SKM-1 (cell line): ENCODE measurements around the gene TEX12.
"Not testable (repeated sequence)": the region's sequence is repeated elsewhere in the genome, so short reads cannot be mapped to it uniquely, and the experiment has no call there.

Experiments used
- DNase-seq: peaks from one replicate; lab custom pipeline; 2025; ENCODE audit not compliant: unreplicated experiment; lab: John Stamatoyannopoulos, UW

TEX12 gene, protein sequence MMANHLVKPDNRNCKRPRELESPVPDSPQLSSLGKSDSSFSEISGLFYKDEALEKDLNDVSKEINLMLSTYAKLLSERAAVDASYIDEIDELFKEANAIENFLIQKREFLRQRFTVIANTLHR

DNA sequence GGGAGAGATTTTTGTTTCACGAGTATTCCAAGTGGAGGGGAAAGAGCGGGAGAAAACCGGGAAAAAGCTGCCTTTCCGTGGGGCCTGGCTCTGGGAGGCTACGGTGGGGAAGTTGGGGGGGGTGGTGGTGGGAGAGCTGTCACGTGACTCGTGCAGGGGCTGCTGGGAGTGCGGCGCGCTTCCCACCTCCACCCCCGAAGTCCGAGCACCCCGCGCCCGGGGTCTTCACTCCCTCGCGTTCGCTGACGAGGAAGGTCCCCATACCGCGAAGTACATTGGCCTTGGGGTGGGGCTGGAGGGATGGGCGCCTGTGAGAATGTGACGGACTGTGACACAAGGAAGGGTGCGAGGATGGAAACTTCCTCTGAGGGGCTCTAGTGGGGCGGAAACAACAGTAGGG, at the start of gene TEX12:
Gene TEX12, plus strand, starts transcription at position 228 of the 400 bp plus-strand sequence. CDS start 1,897 bp downstream, outside the sequence.
- no peak for DNase-seq

DNA sequence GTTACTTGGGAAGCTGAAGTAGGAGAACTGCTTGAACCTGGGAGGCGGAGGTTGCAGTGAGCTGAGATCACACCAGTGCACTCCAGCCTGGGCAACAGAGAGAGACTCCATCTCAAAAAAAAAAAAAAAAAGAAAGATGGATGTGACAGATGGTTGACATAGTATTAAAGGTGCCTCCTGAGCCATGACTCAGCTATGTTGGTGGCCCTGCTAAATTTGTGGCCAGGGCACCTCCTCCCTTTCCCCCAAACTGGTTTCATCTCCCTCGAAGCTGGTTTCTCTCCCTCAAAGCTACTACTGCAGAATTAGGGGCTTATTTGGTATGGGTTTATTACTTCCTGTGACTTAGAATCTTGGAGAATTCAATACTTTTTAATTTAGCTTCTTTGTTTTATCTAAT, 49.0 kb upstream of the TEX12 start:
- no peak for DNase-seq

- DNase-seq, result no peak
Observed at GRCh38 chr11:112121981-112122615, 45.1 kb upstream of the TEX12 start.

GRCh38 chr11:112123129-112123528, 44.0 kb upstream of the TEX12 start:
- no peak for DNase-seq

DNA sequence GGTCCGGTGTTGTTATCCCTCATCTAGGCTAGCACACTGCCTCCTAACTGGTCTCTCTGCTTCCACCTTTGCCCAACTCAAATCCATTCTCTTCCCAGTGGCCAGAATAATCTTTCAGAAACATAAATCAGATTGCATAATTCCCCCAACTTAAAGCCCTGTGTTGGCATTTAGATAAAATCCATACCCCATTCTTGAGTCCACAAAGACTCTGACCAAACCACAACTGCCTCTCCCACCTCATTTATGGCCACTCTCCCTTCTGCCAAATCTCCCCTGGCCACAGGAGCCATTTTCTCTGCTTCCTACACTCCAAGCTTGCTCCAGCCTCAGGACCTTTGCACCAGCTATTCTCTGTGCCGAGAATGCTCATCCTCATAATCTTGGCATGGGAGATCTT, 40.1 kb upstream of the TEX12 start:
- no peak for DNase-seq

DNA sequence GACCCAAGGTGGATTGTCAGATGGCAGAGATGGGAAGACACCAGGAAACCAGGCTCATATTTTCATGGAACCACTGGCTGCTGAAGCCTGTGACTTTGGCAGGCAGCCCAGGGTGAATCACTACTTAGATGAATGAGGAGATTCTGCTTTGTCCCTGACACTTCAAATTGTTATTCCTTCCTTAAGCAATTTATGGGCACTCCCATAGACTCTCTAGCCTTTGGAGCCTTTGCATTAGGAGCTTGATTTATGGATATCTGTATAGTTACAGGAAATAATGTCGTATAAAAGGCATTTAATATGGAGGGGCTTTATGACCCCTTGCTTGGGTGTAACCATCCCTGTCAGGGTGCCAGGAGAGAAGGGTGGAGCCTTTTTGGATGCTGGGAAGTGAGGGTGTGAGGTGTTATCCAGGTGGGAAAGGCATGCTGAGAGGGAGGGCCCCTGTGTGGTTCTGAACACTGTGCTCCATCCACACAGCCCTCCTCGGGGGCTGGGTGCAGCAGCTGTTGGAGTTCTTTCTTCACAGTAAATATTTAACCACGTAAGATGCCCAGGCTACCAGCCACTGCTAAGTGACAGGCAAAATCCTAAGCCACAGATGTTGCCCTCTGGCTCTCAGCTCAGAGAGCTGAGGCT, 38.6 kb upstream of the TEX12 start:
- no peak for DNase-seq

DNA sequence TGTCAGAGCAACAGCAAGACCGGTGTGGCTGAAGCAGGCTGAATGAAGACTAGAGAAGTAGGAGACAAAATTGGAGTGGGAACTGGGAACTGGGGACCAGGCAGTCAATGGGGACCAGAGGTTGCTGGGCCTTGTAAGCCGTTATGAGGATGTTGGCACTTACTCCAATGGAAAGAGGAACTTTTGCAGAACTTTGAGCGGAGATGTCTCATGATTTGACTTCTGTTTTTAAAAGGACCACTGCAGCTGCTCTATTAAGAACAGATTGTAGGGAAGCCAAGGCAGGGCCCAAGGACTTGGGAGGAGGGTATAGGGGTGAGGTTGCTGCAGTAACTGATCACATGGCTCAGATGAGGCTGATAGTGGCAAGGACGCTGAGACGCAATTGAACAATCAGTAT, 37.5 kb upstream of the TEX12 start:
- DNase-seq, result peak; percentile 49

DNA sequence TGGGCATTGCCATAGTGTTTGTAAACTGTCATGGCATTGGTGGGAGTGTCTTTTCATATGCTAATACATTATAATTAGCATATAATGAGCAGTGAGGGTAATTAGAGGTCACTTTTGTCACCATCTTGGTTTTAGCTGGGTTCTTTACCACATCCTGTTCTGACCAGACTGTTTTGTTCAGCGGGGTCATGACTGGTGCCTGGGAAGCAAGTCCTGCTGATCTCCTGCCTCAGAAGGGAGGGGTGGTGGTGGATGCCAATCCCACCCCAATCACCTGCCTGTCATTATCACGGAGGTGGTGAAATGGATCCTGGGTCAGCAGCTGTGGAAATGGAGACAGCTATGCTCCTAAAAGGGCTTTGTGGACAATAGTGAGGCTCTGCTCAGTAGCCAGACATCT, 34.4 kb upstream of the TEX12 start:
- no peak for DNase-seq

DNA sequence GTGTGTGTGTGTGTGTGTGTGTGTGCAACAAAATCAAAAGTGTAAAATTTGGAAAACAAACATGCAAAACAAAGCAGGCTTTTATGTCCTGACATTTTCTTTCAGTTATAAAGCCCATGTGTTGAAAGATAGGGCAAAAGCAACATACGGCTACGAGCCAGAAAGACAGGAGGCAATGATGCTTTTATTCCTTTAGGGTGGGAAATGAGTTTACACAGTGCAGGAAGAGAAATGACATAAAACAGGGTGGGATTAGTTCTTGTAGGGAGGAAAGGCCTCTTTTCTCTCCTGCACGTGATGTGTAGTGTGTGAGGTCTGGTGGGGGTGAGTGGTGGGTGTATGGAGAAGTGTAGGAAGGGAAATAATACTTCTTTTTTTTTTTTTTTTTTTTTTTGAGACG, 32.7 kb upstream of the TEX12 start:
- no peak for DNase-seq

- no peak for DNase-seq
Observed at GRCh38 chr11:112143597-112143996, 23.6 kb upstream of the TEX12 start.

DNA sequence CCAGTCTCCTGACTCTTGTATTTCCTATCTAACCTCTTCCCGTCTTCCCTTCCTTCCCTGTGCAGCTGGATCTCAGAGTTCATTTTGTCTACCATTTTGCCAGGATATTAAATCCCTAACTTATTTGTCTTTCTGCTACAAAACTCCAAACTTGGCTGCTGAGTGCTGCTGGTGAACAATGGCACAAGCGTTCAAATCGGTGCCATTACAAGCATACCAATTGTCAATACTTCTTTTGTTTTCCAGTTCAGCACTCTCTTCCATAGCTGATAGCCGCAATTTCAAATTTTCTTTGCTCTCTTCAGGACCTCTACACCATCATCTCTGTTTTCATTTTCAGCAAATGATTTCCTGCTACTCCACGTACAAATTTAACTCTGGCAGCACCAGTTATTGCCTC, 16.7 kb upstream of the TEX12 start:
- DNase-seq, result no peak

DNA sequence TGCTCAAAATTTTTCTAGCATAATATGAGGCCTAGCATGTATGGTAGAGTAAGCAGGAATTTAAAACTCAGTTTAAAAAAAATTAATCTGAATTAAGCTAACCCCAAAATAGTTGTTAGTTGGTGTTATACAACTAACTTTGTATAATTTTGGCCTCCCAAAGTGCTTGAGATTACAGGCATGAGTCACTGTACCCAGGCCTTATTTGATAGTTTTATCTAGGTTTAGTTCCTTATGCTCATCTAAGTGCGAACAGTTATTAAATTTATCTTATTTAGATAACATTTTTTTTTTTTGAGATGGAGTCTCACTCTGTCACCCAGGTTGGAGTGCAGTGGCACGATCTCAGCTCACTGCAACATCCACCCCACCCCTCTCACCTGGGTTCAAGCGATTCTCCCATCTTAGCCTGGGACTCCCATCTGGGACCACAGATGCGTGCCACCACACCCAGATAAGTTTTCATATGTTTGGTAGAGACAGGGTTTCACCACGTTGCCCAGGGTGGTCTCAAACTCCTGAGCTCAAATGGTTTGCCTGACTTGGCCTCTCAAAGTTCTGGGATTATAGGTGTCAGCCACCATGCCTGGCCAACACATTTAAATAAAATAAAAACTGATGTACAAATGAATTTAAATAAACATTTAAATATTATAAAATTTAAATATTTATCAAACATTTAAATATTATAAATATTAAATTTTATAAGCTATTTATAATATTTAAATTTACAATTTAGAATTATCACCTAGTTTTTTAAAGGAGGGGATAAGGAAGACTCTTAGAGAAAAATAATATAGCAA, 10.8 kb upstream of the TEX12 start:
- no peak for DNase-seq

DNA sequence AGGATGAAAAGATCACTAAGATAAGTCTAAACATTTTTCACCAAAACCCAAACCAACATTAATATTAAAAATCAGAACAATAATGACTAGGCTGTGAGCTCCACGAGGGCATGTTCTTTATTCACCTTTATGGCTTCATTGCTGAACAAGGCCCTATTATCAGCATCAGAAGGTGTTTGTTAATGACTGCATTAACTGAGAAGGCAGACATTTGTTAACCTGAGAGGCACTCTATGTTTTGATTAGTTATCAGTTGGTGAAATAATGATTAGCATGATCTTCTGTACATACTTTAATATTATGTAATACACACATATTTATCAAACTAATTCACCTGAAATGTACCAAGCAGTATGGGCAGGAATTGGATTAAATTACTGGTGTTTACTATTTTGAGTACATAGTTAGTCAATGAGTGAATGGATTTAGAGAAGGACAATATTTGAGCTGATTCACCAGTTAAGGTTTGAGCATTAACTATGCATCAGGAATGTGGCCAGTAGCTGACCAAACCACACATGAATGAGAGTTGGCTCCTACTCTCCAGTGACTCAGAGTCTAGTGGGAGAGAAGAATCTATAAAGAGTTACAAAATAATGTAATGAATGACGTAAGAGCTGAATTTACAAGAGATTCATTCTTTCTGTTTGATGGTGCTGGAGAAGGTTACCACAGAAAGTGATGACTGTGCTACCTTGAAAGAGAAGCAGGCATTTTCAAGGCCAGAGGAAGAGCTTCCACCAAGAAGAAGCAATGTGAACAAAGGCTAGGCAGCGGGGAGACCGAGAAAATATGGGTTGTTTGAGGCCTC, 10.0 kb upstream of the TEX12 start:
- DNase-seq, result peak; percentile 48

GRCh38 chr11:112159098-112160065, 7.8 kb upstream of the TEX12 start:
- DNase-seq, result peak; percentile 50

GRCh38 chr11:112160091-112160848, 6.9 kb upstream of the TEX12 start:
- no peak for DNase-seq

GRCh38 chr11:112161012-112161411, 6.2 kb upstream of the TEX12 start:
- DNase-seq, result peak; percentile 12

GRCh38 chr11:112162200-112162599, 5.0 kb upstream of the TEX12 start:
- DNase-seq, result not testable (repeated sequence)

GRCh38 chr11:112162761-112163546, 4.2 kb upstream of the TEX12 start:
- DNase-seq, result no peak
